Neural progenitor cell (in vitro differentiated cells): ENCODE data around the gene ZNF366.

Source experiments
- CTCF ChIP-seq: fragments of 200-600 bp; sonication (generic); IDR thresholded peaks from 2 replicates; pipeline ENCODE4 v1.5.1; 2017; ENCODE audit warnings: antibody characterized with exemption, mild to moderate bottlenecking
- EZH2 ChIP-seq: fragments of 200-600 bp; sonication (generic); IDR thresholded peaks from 2 replicates; pipeline ENCODE4 v1.6.1; 2017; ENCODE audit warnings: antibody characterized with exemption, mild to moderate bottlenecking, moderate library complexity
- EZH2phosphoT487 ChIP-seq: fragments of 200-600 bp; sonication (generic); IDR thresholded peaks from 2 replicates; pipeline ENCODE4 v1.6.1; 2017; ENCODE audit warnings: antibody characterized with exemption

GRCh38 chr5:72472666-72473422 lies 34.4 kb downstream of the ZNF366 start:
- no peak for TF ChIP-seq CTCF
- TF ChIP-seq EZH2, result no peak
- TF ChIP-seq EZH2phosphoT487, result no peak
